Lower leg skin (tissue), 3 donors: ENCODE measurements around the gene VENTX.

Source experiments
- POLR2A ChIP-seq, 2 donors: fragments of 450-650 bp; IDR thresholded peaks; one replicate each; pipeline ENCODE4 v1.6.1; 2016 to 2017; ENCODE audit warnings: antibody characterized with exemption in 2 of 2, mild to moderate bottlenecking in 1 of 2, moderate library complexity in 1 of 2
- TF ChIP-seq, protein P1 (sequence below), 3 donors: fragments of 450-650 bp; IDR thresholded peaks; one replicate each; pipeline ENCODE4 v1.5.1; 2016; ENCODE audit warnings: antibody characterized with exemption in 3 of 3, mild to moderate bottlenecking in 3 of 3, moderate library complexity in 2 of 3

DNA sequence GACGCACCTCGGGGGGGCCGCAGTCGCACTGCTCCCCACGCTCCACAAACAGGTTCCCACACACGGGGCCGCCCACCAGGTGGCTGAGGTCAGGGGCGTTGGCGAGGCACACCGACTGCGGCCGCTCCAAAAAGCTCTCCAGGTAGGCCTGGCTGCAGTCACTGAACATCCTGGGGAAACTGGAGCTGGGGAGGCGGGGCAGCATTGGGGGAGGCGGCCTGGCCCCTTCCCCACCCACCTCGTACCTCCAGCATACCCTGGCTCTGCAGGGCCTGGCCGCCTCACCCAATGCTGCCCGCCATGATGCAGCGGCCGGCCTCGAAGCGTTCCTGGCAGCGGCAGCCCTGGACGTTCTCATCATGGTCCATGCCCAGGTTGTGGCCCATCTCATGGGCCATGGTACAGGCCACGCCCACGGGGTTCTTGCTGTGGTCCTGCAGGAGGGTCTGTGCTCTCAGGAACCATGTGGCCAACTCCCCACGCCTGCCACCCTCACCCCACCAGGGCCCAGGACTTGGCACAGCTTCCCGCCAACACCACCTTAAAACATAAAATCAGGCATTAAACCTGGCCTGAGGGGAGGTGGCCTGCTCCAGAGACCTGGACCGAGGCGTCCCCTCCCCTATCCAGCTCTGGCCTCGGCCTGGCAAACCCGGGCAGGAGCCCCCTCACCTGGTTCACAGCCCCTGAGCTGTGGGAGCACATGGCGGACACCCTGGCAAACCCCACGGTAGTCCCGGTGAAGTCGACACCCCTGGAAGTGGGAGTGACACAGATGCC, 34.1 kb downstream of the VENTX start:
- TF ChIP-seq, protein P1, sequence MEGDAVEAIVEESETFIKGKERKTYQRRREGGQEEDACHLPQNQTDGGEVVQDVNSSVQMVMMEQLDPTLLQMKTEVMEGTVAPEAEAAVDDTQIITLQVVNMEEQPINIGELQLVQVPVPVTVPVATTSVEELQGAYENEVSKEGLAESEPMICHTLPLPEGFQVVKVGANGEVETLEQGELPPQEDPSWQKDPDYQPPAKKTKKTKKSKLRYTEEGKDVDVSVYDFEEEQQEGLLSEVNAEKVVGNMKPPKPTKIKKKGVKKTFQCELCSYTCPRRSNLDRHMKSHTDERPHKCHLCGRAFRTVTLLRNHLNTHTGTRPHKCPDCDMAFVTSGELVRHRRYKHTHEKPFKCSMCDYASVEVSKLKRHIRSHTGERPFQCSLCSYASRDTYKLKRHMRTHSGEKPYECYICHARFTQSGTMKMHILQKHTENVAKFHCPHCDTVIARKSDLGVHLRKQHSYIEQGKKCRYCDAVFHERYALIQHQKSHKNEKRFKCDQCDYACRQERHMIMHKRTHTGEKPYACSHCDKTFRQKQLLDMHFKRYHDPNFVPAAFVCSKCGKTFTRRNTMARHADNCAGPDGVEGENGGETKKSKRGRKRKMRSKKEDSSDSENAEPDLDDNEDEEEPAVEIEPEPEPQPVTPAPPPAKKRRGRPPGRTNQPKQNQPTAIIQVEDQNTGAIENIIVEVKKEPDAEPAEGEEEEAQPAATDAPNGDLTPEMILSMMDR (IDR thresholded peaks at IDR 0.05): no peak
- no peak for TF ChIP-seq POLR2A (IDR thresholded peaks at IDR 0.05)
